ENCODE results near the gene FMN1. TPM values are rescaled to one million over a fixed set of nuclear protein-coding genes. Genes with fewer than 3 reads are reported as not detected.

FMN1 gene
- total and polyA plus RNA-seq, 2 of the 8 experiments (the other 6 are each of a cell fraction or from before 2014, with no cell fraction given) = 0.27 to 3.7 TPM

GRCh38 chr15:33218071-33218491 is 23.6 kb upstream of the FMN1 start:
- Histone ChIP-seq H4K91ac (replicated peaks; ENCODE audit: insufficient read length, low read length) (no peak overlapping the region), H2BK15ac (ENCODE audit: low read length) (no peak overlapping the region), H3K79me2 (ENCODE audit: control insufficient read depth in 1 of 2, insufficient read depth in 2 of 2, low read length in 2 of 2) (no peaks in the 10 kb centered on the region), H2AFZ (ENCODE audit: low read length) (no peak overlapping the region), H3K9me3 (ENCODE audit: insufficient read depth in 2 of 2, low read depth in 1 of 2, low read length in 1 of 2) (no peaks in the 10 kb centered on the region), H3K27me3 (replicated peaks in 1 of 4; ENCODE audit: control insufficient read depth in 3 of 4, extremely low read depth in 1 of 4, insufficient read depth in 3 of 4, low read length in 3 of 4) (no peaks in the 10 kb centered on the region), H3K79me1 (ENCODE audit: low read depth, low read length) (no peaks in the 10 kb centered on the region), H3K4me3 (ENCODE audit: extremely low read depth in 1 of 4, insufficient read depth in 2 of 4, low read depth in 3 of 4, low read length in 4 of 4) (no peak overlapping the region), H2BK5ac (ENCODE audit: low read depth, low read length) (no peak overlapping the region), H4K8ac (ENCODE audit: extremely low read depth, insufficient read depth, low read length) (no peak overlapping the region), H3K18ac (ENCODE audit: extremely low read depth, low read length) (no peak overlapping the region), H2AK5ac (ENCODE audit: low read depth, low read length) (no peak overlapping the region), H4K20me1 (replicated peaks in 1 of 2; ENCODE audit: control insufficient read depth in 1 of 2, insufficient read depth in 2 of 2, low read length in 2 of 2) (no peaks in the 10 kb centered on the region), H3K27ac (ENCODE audit: low read depth, low read length) (no peak overlapping the region), H3K56ac (replicated peaks; ENCODE audit: insufficient read length, low read depth, low read length) (no peak overlapping the region), H3K23me2 (ENCODE audit: low read depth, low read length) (no peaks in the 10 kb centered on the region), H3K4ac (replicated peaks; ENCODE audit: insufficient read length, low read depth, low read length) (no peak overlapping the region), H4K5ac (ENCODE audit: insufficient read length, low read depth, low read length) (no peak overlapping the region), H2BK120ac (replicated peaks; ENCODE audit: low read depth, low read length) (no peak overlapping the region), H3K23ac (ENCODE audit: insufficient read length) (no peak overlapping the region), H3K36me3 (ENCODE audit: control insufficient read depth in 2 of 4, insufficient read depth in 4 of 4, low read length in 3 of 4) (no peaks in the 10 kb centered on the region), H3K4me2 (ENCODE audit: insufficient read depth in 1 of 2, low read depth in 2 of 2, low read length in 2 of 2) (no peak overlapping the region), H3K9ac (replicated peaks in 1 of 4; ENCODE audit: extremely low read depth in 1 of 4, low read depth in 3 of 4, low read length in 3 of 4) (no peak overlapping the region), H2BK12ac (ENCODE audit: low read depth, low read length) (no peak overlapping the region), H3K14ac (ENCODE audit: insufficient read length) (no peak overlapping the region), H2BK20ac (ENCODE audit: low read length) (no peak overlapping the region), H3K4me1 (replicated peaks in 1 of 4; ENCODE audit: control insufficient read depth in 3 of 4, insufficient read depth in 4 of 4, low read length in 3 of 4) (no peaks in the 10 kb centered on the region)
- FAIRE-seq (no peak), DNase-seq (ENCODE audit: low read depth in 1 of 2, low spot score in 2 of 2) (no peak)
- ChIA-PET POLR2A (ENCODE audit: partially characterized antibody) (no interaction called here), CTCF (ENCODE audit: partially characterized antibody) (interaction anchor here (0.6 to 1.6 kb wide), 6 partner anchors 9 to 516 kb away, joined by 3 to 4 read pairs (median 3); no protein-coding TSS in a partner anchor)
- 80% methylated on average over 2 of the region's 2 CpGs; no CpG with 5 or more reads in 1 of the 2 experiments for WGBS, 2 experiments (ENCODE audit: extremely low coverage in 1 of 2, insufficient coverage in 1 of 2, insufficient read length in 1 of 2, insufficient replicate concordance in 2 of 2, low coverage in 1 of 2, low lambda C conversion rate in 2 of 2, missing lambda C conversion rate in 1 of 2)
- TF ChIP-seq POLR2AphosphoS5 (IDR thresholded peaks at IDR 0.05; ENCODE audit: low read depth, low read length) = no peak
- no peak for TF ChIP-seq TAF7 (optimal IDR thresholded peaks at IDR 0.05; ENCODE audit: borderline replicate concordance, low read depth, low read length)
- TF ChIP-seq SAP30 (IDR thresholded peaks at IDR 0.05; ENCODE audit: insufficient read depth, insufficient replicate concordance, low read length) = no peak
- no peak for TF ChIP-seq CEBPB (IDR thresholded peaks at IDR 0.05; ENCODE audit: low read depth, low read length)
- no peak for TF ChIP-seq SIRT6 (IDR thresholded peaks at IDR 0.05; ENCODE audit: low read length)
- no peak for TF ChIP-seq CHD1 (IDR thresholded peaks at IDR 0.05; ENCODE audit: low read depth, low read length)
- TF ChIP-seq SUZ12 (IDR thresholded peaks at IDR 0.05; ENCODE audit: low read length) = no peak
- TF ChIP-seq POLR2A (IDR thresholded peaks at IDR 0.05; ENCODE audit: control extremely low read depth in 1 of 2, low read depth in 2 of 2, low read length in 2 of 2) = no peak
- TF ChIP-seq RFX5 (IDR thresholded peaks at IDR 0.05; ENCODE audit: borderline replicate concordance, low read depth, low read length) = no peak
- no peak for TF ChIP-seq SRF (IDR thresholded peaks at IDR 0.05; ENCODE audit: low read depth, low read length)
- no peak for TF ChIP-seq TCF12 (IDR thresholded peaks at IDR 0.05; ENCODE audit: low read depth, low read length)
- TF ChIP-seq POU5F1 (IDR thresholded peaks at IDR 0.05; ENCODE audit: low read depth, low read length) = no peak
